ENCODE data around the gene ITPR1.

ITPR1 gene

GRCh38 chr3:4756057-4756775 is 263.1 kb downstream of the ITPR1 start:
- no peak for TF ChIP-seq CTCF (IDR thresholded peaks at IDR 0.05; ENCODE audit: low read depth, low read length, missing control alignments)
- H3K4me3 ChIP-seq (replicated peaks; ENCODE audit: low read depth, low read length), result no peak overlapping the region
- no peak for DNase-seq (ENCODE audit: extremely low read depth, low read depth)

GRCh38 chr3:4756855-4757574 is 263.9 kb downstream of the ITPR1 start:
- no peak for DNase-seq (ENCODE audit: extremely low read depth, low read depth)
- TF ChIP-seq CTCF (IDR thresholded peaks at IDR 0.05; ENCODE audit: low read depth, low read length, missing control alignments), result no peak
- H3K4me3 ChIP-seq (replicated peaks; ENCODE audit: low read depth, low read length), result no peak overlapping the region

GRCh38 chr3:4757575-4758248 is 264.6 kb downstream of the ITPR1 start:
- no peak for TF ChIP-seq CTCF (IDR thresholded peaks at IDR 0.05; ENCODE audit: low read depth, low read length, missing control alignments)
- H3K4me3 ChIP-seq (replicated peaks; ENCODE audit: low read depth, low read length), result no peak overlapping the region
- DNase-seq (ENCODE audit: extremely low read depth, low read depth), result no peak

GRCh38 chr3:4758249-4758860 is 265.2 kb downstream of the ITPR1 start:
- TF ChIP-seq CTCF (IDR thresholded peaks at IDR 0.05; ENCODE audit: low read depth, low read length, missing control alignments), result no peak
- DNase-seq (ENCODE audit: extremely low read depth, low read depth), result no peak
- no peak overlapping the region for H3K4me3 ChIP-seq (replicated peaks; ENCODE audit: low read depth, low read length)

- no peak overlapping the region for H3K4me3 ChIP-seq (replicated peaks; ENCODE audit: low read depth, low read length)
- TF ChIP-seq CTCF (IDR thresholded peaks at IDR 0.05; ENCODE audit: low read depth, low read length, missing control alignments), result no peak
- DNase-seq (ENCODE audit: extremely low read depth, low read depth), result no peak
Measured at GRCh38 chr3:4758957-4759656, 266.0 kb downstream of the ITPR1 start.

- TF ChIP-seq CTCF (IDR thresholded peaks at IDR 0.05; ENCODE audit: low read depth, low read length, missing control alignments), result no peak
- DNase-seq (ENCODE audit: extremely low read depth, low read depth), result no peak
- no peak overlapping the region for H3K4me3 ChIP-seq (replicated peaks; ENCODE audit: low read depth, low read length)
Measured at GRCh38 chr3:4759689-4760312, 266.7 kb downstream of the ITPR1 start.

Measured in HFF-Myc (cell line).